Stimulated activated CD4-positive, alpha-beta T cell treated with anti-CD3 and anti-CD28 coated beads, TNF-alpha, amount 100 ng/mL, for 1 hour (primary cell): Measurements from ENCODE around the gene GINS2.

Experiments
- DNase-seq, 3 donors: peaks; one replicate each; pipeline ENCODE4 v3.0.0-alpha.2; 2020; ENCODE audit warnings: low read depth in 3 of 3, low spot score in 1 of 3

Gene GINS2

DNA sequence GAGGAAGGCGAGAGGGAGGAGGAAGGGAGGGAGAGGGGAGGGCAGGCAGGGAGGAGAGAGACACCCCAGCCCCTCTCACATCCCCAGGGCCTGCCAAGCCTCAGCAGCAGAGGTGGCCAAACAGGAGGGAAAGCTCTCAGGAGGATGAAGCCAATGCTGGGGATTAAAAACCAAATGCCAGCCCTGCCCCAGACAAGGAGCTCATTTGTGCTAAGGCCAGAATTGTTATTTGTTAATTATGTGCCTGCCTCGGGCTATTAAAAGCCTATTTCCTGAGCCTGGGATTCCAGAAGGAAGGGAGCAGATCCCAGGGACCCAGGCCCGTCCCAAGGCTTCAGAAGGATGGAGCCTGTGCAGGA lies 27.9 kb upstream of the GINS2 start:
- no peak for DNase-seq

DNA sequence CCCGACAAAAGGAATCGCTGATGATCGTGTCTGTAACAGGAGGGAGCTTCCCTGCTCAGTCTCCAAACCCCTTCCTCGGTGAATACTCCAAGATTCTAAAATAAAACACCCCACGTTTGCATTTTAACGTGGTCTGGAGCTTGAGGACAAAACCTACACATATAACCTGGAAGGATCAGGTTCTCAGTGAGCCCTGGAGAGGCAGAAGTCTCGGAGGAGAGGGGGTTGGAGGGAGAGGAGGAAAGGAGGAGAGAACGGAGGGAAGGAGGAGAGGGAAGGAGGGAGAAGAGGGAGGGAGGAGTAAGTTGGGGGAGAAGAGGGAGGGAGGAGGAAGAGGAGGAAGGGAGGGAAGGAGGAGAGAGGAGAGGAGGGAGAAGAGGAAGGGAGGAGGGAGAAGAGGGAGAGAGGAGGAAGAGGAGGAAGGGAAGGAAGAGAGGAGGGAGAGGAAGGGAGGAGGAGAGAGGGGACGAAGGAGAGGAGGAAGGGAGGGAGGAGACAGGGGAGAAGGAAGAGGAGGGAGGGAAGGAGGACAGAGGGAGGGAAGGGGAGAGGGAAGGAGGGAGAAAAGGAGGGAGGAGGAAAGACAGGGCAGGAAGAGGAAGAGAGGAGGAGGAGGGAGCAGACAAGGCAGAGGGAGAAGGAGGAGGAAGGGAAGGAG lies 27.4 kb upstream of the GINS2 start:
- DNase-seq, result no peak

DNA sequence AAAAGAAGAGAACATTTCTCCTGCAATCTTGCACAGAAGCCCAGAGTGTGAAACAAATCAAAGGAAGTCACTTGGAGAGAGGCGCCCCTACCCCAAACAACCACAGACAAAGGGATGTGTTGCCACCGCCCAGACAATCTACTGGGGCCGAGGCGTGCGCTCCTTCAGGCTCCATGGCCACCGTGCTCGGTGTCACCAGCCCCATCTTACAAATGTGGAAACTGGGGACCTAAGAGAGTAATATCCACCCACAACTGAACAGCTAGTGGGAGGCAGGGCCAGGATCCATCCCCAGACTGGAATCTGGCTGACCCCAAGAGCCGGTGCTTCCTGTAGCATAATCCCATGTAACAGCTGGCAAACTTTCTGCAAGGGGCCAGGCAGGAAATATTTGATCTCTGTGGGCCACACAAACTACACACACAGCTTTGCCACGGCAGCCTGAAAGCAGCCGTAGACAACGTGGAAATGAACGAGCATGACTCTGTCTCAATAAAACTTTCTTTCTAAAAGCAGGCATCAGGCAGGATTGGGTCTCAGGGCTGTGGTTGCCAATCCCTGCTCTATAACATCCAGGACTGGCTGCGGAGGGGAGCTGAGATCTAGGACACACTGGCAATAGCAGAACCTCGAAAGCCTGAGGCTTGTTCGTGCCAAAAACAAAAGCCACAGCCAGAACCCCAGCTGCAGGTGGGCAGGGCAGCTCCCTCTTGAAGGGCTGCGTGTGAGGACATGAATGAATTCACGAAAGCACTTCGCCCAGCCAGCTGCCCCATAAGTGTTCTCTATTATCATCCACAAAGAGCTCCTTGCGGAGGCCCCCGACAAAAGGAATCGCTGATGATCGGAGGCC lies 26.6 kb upstream of the GINS2 start:
- no peak for DNase-seq

DNA sequence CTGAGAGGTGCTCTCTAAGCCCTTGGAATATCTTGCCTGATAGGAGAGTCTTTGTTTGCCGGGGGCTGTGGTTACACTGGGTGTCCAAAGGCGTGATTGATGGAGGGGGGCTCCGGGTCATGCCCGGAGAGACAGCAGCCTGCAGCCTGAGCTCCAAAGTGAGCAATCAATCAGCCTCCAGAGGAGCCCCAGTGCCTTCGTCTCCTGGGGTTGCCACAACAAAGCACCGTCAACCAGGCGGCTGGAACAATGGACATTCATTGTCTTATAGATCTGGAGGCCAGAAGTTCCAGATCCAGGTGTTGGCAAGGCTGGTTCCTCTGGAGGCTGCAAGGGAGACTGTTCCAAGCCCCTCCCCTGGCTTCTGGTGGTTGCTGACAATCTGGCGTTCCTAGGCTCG lies 24.0 kb upstream of the GINS2 start:
- no peak for DNase-seq

DNA sequence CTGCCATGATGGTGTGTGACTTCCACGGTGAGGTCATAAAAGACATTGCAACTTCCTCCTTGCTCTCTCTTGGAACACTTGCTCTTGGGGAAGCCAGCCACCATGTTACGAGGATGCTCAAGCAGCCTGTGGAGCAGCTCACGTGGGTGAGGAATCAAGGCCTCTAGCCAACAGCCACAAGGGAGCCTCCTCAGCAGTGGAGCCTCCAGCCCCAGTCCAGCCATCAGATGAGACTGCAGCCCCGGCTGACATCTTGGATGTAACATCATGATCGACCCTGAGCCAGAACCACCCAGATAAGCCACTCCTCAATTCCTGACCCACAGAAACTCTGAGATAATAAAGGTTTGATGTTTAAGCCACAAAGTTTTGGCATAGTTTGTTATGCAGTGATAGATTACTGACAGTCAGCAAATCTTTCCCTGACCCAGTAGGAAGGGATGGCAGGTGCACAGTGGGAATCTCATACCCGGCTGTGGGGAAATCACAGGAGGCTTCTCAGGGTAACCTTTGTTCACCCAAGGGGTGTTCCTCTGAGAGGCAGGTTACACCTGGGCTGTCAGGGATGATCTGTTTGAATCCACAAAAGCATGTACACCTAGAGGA lies 23.3 kb upstream of the GINS2 start:
- no peak for DNase-seq

DNA sequence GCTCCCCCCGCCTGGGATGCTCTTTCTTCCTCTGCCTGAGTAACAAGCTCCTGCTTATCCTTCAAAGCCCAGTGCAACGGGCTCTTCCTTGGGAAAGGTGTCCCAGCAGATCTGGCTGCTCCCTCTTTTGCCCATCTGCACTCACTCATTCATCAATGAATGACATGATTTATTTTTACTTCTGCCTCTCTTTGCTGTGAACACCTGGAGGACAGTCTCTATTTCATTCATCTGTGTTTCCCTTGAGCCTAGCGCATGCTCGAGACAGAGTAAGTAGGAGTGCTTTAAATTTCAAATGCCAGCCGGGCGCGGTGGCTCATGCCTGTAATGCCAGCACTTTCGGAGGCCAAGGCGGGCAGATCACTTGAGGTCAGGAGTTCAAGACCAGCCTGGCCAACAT lies 22.0 kb upstream of the GINS2 start:
- DNase-seq, result no peak

DNA sequence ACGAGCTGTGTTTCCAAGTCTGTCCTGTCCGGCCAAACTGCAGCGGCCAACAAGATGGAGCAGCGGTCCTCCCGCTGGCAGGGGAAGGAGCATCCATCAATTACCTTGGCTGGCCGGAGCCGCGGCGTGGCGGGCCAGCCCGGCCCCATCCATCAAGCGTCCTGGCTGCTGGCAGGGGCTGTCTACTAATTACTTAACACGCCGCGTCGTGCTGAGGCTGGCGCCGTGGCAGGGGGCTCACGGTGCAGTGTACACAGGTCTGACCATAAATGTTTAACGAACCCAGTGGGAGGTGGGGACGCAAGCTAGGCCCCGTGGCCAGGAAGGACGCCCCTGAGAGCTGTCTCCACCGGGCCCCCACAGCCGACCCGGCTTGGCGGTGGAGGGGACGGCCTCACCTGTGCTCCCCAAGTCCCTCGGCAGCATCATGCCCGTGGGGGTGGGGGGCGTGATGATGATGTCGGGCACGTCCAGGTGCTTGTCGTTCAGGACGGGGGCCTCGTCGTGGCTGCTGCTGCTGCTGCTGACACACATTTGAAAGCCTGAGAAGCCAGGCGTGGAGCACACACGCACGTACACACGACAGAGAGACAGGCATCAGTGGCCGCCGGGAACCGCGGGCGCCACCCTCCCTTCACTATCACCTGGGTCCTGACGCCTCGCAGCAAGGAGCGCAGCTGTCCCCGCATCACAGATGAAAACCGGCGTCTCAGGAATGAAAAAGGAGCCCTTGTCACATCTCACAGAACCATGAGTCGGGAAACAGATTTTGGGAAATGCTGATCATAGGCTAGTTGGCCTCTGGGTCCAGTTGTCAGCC lies 21.2 kb upstream of the GINS2 start:
- no peak for DNase-seq

DNA sequence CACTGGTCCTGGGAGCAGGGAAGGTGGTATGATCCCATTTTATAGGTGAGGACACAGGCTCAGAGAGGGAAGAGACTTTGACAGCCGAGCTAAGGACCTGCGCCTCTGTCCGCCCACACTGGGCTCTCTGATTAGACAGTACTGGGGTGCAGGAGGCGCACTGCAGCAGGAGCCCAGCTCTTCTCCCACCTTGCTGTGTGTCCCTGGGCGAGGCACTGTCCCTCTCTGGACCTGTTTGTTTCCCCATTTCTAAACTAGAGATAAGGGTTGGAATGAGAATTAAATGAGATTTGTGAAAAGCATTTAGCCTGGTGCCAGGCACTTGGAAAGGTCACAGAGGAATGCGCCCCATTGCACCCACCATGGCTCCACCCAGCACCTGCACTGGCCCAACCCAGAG lies 19.6 kb upstream of the GINS2 start:
- DNase-seq, result no peak

DNA sequence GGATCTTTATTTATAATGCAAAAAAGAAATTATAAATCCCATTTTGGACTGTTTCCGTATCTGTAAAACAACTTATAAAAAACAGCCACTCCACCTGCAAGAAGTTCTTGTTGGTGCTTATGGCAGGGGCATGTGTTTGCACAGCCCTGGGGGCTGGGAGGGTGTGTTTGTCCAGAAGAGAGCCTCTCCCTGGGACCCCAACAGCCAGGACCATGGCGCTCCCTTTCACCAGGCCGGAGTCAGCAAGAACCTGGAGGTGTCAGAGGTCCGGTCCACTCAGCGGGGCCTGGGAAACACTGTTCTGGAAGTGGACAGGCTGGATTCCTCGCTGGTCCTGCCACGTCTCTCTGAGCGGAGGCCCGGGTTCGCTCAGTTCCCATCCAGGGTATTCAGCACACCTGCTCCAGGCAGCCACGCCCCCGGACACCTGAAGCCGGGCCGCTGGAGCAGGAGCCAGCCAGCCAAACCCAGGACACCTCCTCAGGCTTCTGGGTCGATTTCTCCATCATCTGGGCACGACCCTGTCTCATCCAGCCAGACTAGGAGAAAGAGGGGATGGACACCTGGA lies 18.9 kb upstream of the GINS2 start:
- no peak for DNase-seq

DNA sequence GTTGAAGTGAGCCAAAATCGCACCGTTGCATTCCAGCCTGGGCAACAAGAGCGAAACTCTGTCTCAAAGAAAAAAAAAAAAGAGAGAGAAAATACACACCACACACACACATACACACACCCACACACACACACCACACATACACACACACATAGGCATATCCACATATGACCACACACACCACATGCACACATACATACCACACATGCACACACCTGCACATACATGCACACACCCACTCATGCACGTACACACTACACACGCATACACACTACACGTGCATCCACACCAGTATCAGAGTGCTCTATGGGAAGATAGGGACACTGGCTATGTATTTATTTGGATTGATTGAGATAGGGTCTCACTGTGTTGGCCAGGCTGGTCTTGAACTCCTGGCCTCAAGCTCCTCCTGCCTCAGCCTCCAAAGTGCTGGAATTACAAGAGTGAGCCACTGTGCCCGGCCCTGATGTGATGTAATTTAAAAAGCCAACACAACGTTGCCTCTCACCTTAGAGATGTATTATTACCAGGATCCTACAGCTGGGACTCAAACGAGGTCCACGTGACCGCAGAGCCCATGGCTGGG lies 17.8 kb upstream of the GINS2 start:
- no peak for DNase-seq

DNA sequence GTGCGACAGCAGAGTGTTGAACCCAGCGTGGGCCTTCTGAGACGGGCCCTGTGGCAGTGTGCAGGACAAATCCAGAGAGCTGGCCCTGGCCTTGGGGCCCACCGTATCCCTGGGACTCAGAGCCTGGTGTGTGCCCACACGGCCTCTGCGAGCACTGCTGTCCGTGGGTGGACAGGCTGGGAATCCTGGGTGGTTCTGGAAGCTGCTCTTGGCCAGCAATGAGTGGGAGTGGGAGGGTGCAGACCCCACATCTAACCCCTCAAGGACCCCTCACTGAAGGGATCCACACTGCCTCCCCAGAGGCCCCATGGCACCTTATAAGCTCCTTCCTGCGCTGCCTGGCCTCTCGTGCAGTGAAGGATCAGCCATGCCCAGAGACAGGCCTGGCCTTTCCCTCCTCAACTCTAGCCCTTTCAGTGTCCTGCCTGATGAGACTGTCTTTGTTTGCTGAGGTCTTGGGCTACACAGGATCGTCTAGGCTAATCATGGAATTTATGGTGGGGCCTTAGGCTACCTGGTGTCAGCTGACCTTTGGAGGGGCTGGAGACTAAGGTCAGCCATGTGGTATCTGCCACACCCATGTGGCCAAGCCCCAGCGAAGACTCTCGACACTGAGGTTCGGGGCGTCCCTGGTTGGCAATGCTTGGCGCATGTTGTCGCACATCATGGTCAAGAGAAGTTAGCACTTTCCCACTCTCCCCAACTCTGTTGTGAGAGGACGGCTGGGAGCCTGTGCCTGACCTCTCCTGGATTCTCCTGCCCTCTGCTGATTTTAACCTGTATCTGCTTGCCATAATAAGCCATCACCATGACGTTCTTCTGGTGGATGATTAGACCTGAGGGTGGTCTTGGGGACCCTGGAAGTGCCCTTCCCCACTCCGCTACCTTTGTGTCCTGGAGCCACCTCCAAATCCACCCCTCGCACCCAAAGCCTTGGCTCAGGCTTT lies 16.4 kb upstream of the GINS2 start:
- no peak for DNase-seq

DNA sequence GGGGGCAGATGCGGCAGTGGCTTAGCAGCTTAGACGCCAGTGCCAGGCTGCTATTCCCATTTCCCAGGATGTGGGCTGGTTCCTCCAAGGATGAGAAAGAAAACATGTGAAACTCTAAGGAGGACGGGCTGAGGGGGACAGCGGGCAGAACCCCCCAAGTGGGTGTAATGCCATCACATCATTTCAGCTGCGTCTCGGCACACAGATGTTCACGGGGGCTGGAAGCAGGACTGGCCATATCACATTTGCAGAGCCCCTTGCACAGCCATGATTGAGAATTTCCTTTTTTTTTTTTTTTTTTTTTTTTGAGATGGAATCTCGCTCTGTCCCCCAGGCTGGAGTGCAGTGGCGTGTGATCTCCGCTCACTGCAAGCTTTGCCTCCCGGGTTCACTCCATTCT lies 15.3 kb upstream of the GINS2 start:
- DNase-seq, result no peak

DNA sequence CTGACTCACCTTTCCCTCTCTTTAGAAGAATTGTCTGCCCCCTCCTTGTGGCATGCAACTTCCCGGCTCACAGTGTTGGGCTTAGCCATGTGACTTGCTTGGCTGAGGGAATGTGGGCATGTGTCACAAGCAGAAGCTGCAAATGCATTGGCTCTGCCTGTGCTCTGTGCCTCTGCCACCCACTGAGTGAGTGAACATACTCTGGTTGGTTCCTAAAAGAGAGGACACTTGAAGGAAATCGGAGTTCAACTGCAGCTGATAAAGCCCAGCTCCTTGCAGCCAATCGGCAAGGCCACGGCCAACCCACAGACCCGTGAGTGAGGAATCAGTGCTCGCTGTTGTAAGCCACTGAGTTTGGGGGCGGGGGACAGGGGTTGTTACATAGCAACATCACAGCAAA lies 10.9 kb upstream of the GINS2 start:
- DNase-seq, result no peak

DNA sequence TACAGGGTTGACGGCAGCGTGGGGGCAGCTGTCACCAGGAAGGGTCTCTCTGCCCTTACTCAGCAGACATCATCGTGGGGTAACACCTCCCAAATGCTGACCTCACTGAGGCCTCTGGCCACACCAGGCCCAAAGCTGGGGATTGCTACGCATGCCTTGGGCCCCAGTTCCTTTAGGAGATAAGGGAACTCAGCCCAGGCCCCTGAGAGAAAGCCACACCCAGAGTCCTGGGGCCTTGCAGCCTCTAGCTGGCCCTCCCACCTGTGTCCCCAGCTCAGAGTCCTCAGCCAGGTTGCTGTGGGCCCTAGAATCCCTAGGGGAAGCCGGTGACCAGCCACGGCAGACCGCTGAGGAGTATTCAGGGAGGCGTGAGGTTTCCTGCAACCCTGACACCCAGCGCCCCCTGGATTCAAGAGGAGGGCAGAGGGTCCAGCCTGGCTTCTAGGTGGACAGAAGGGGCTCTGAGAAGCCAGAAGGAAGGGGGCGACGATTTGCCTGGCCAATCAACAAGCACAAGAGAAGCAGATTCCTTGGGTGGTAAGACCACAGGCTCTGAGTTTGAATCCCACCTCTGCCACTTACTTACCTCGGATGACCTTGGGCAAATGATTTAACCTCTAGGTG lies 10.3 kb upstream of the GINS2 start:
- DNase-seq, result no peak

DNA sequence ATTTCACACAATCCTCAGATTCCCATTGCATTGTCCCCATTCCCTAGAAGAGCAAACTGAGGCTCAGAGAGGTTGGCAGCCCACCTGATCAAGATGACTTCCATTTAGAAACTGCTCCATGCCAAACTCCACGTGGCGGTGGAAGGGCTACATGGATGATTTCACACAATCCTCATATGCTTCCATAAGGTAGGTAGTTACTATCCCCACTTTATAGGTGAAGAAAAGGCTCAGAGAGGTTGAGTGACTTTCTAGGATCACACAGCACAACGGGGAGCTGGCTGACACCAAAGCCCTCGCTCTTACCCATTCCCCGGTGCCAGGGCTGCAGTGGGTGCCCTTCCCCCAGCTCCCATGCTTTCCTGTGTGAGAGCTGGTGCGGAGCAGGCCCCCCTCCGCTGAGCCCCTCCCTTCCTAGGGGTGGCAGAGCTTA lies 9.7 kb upstream of the GINS2 start:
- DNase-seq, result no peak

DNA sequence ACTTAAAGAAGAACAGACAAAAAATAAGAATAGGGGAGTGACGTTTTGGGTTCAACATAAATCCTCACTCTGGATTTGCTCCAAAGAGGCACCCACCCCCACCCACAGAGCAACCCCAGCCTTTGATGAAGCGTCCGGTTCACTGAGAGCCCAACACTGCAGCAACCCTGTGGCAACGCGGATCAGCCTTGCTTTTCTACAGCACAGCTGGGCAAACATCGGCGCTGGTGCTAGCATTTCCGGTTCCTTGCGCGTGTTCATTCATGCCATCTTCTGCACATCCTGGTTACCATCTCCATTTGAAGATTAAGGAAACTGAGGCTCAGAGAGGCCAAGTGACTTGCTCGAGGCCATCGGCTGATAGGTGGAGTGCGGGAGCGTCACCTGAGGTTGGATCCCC lies 8.7 kb upstream of the GINS2 start:
- no peak for DNase-seq

DNA sequence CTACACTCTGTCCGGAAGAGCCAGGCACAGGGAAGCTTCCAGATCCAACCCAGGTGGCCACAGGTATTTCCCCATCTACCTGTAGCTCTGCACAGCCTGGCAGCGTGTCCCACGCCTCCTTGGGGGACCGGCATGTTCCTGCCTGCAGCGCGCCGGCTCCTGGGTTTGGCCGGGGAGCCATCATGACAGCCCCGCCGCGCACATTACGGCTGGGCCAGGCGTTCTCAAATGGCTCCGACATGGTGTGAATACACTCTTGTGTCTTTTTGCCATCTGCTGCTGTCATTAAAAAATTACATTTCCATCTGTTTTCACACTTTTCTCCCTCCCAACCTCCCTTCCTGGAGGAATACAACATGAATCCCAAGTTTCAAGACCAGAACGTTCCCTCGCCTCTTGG lies 8.0 kb upstream of the GINS2 start:
- no peak for DNase-seq

DNA sequence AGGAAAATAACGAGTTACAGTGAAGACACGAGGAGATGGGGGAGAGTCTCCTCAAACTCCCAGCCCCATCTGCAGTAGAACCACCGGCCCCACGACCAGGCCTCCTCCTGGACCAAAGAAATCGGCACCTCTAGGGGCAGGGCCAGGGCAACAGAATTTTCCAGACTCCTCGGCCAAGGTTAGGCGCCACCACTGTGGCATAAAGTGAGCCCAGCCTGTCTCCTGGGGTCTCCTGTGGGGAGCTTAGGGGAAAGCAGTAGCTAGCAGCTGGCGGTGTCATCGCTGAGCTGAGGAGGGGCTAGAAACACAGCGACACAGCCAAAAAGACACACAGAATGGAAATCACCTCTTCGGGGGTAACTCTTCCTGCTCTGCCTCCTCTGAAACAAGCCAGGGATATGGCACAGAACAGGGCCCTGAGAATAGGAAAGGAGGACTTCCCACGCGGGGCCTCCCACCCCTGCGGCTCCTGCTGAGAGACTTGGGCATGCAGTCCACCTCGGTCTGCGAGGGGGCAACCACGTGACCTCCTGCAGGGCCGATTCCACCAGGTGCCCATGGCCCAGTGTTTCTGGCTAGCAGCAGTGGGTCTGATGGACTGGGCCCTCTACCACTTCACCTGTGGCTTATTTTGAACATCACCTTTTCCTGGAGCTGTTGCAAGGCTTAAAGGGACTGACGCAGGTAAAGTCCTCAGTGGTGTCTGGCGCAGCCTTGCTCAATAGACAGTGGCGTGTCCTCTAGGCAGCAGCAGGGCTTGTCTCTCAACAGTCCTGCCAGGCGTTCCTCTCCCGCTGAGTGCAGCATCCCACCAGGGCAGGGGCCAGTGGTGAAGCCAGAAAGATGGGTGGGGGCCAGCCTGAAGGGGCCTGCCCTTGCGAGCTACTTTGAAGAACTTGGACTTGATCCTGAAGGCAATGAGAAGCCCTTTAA lies 6.7 kb upstream of the GINS2 start:
- DNase-seq, result no peak
